Activated CD4-positive, alpha-beta T cell treated with anti-CD3 and anti-CD28 coated beads, Interleukin-2, amount 50 U/mL, for 4 hours (primary cell): ENCODE data around the gene SYCN.
A peak's percentile ranks its signal among the peaks of the same experiment; 100 is the strongest.

Source experiments
- DNase-seq, 2 experiments: peaks; one replicate each; pipeline ENCODE4 v3.0.0-alpha.2; 2020

Gene SYCN

GRCh38 chr19:39169143-39169810 lies 34.8 kb downstream of the SYCN start:
- no peak for DNase-seq

GRCh38 chr19:39168258-39169142 lies 35.6 kb downstream of the SYCN start:
- DNase-seq = no peak

GRCh38 chr19:39167461-39168257 lies 36.4 kb downstream of the SYCN start:
- no peak for DNase-seq

- no peak for DNase-seq
These were observed 37.3 kb downstream of the SYCN start for GRCh38 chr19:39166571-39167391.

GRCh38 chr19:39165857-39166256 lies 38.2 kb downstream of the SYCN start:
- no peak for DNase-seq

GRCh38 chr19:39164289-39164688 lies 39.8 kb downstream of the SYCN start:
- no peak for DNase-seq

GRCh38 chr19:39163621-39164020 lies 40.4 kb downstream of the SYCN start:
- no peak for DNase-seq

- DNase-seq = peak in 1 of 2 experiments; percentile 5
These were observed 41.5 kb downstream of the SYCN start for GRCh38 chr19:39162441-39163043.

- DNase-seq = no peak
These were observed 43.0 kb downstream of the SYCN start for GRCh38 chr19:39160889-39161672.

- DNase-seq = no peak
These were observed 43.6 kb downstream of the SYCN start for GRCh38 chr19:39160523-39160861.

GRCh38 chr19:39158646-39159260 lies 45.3 kb downstream of the SYCN start:
- DNase-seq = no peak

- DNase-seq = no peak
These were observed 46.1 kb downstream of the SYCN start for GRCh38 chr19:39157997-39158389.

- no peak for DNase-seq
These were observed 46.6 kb downstream of the SYCN start for GRCh38 chr19:39157275-39157996.

- no peak for DNase-seq
These were observed 47.5 kb downstream of the SYCN start for GRCh38 chr19:39156326-39157230.

GRCh38 chr19:39155741-39156140 lies 48.3 kb downstream of the SYCN start:
- no peak for DNase-seq

GRCh38 chr19:39155114-39155700 lies 48.9 kb downstream of the SYCN start:
- no peak for DNase-seq

- DNase-seq = no peak
These were observed 49.4 kb downstream of the SYCN start for GRCh38 chr19:39154629-39155100.

- DNase-seq = no peak
These were observed 49.9 kb downstream of the SYCN start for GRCh38 chr19:39154100-39154628.
